ENCODE results near the gene NPIPB6.

The NPIPB6 gene

GRCh38 chr16:28316054-28316453 is 47.3 kb downstream of the NPIPB6 start:
- Mint-ChIP-seq H3K27ac (no peak overlapping the region), H3K4me3 (no peak overlapping the region), H3K9me3 (no peaks in the 10 kb centered on the region), H3K27me3 (ENCODE audit: low read depth) (no peaks in the 10 kb centered on the region), H3K36me3 (ENCODE audit: low read depth) (peaks cover 23% of the 10 kb centered on the region), H3K4me1 (no peaks in the 10 kb centered on the region)
- TF ChIP-seq CTCF (IDR thresholded peaks at IDR 0.05; ENCODE audit: unreplicated experiment in 3 of 3) = no peak

GRCh38 chr16:28313587-28313986 is 49.7 kb downstream of the NPIPB6 start:
- Mint-ChIP-seq H3K4me3 (no peak overlapping the region), H3K9me3 (no peaks in the 10 kb centered on the region), H3K27me3 (ENCODE audit: low read depth) (no peaks in the 10 kb centered on the region), H3K36me3 (ENCODE audit: low read depth) (peaks cover 27% of the 10 kb centered on the region), H3K27ac (no peak overlapping the region), H3K4me1 (no peaks in the 10 kb centered on the region)
- no peak for TF ChIP-seq CTCF (IDR thresholded peaks at IDR 0.05; ENCODE audit: unreplicated experiment in 3 of 3)

- Mint-ChIP-seq H3K27ac (no peak overlapping the region), H3K4me1 (no peaks in the 10 kb centered on the region), H3K4me3 (no peak overlapping the region), H3K36me3 (ENCODE audit: low read depth) (peaks cover 26% of the 10 kb centered on the region), H3K9me3 (no peaks in the 10 kb centered on the region), H3K27me3 (ENCODE audit: low read depth) (no peaks in the 10 kb centered on the region)
- TF ChIP-seq CTCF (IDR thresholded peaks at IDR 0.05; ENCODE audit: unreplicated experiment in 3 of 3) = no peak
These were observed 51.0 kb downstream of the NPIPB6 start for GRCh38 chr16:28312327-28312726.

GRCh38 chr16:28311913-28312312 is 51.4 kb downstream of the NPIPB6 start:
- H3K36me3 Mint-ChIP-seq (ENCODE audit: low read depth) = peaks cover 26% of the 10 kb centered on the region
- TF ChIP-seq CTCF (IDR thresholded peaks at IDR 0.05; ENCODE audit: unreplicated experiment in 3 of 3) = no peak
- no peaks in the 10 kb centered on the region for H3K9me3 Mint-ChIP-seq
- no peaks in the 10 kb centered on the region for H3K27me3 Mint-ChIP-seq (ENCODE audit: low read depth)
- H3K27ac Mint-ChIP-seq = no peak overlapping the region
- H3K4me3 Mint-ChIP-seq = no peak overlapping the region
- H3K4me1 Mint-ChIP-seq = no peaks in the 10 kb centered on the region

GRCh38 chr16:28311413-28311812 is 51.9 kb downstream of the NPIPB6 start:
- no peaks in the 10 kb centered on the region for H3K9me3 Mint-ChIP-seq
- H3K27ac Mint-ChIP-seq = no peak overlapping the region
- peaks cover 26% of the 10 kb centered on the region for H3K36me3 Mint-ChIP-seq (ENCODE audit: low read depth)
- no peaks in the 10 kb centered on the region for H3K4me1 Mint-ChIP-seq
- H3K4me3 Mint-ChIP-seq = no peak overlapping the region
- no peaks in the 10 kb centered on the region for H3K27me3 Mint-ChIP-seq (ENCODE audit: low read depth)
- TF ChIP-seq CTCF (IDR thresholded peaks at IDR 0.05; ENCODE audit: unreplicated experiment in 3 of 3) = no peak

- no peak overlapping the region for H3K27ac Mint-ChIP-seq
- TF ChIP-seq CTCF (IDR thresholded peaks at IDR 0.05; ENCODE audit: unreplicated experiment in 3 of 3) = no peak
- no peak overlapping the region for H3K4me3 Mint-ChIP-seq
- no peaks in the 10 kb centered on the region for H3K9me3 Mint-ChIP-seq
- no peaks in the 10 kb centered on the region for H3K27me3 Mint-ChIP-seq (ENCODE audit: low read depth)
- no peaks in the 10 kb centered on the region for H3K4me1 Mint-ChIP-seq
- peaks cover 32% of the 10 kb centered on the region for H3K36me3 Mint-ChIP-seq (ENCODE audit: low read depth)
These were observed 52.5 kb downstream of the NPIPB6 start for GRCh38 chr16:28310796-28311195.
